Body of pancreas (tissue), 4 donors: ENCODE measurements around the gene ID2. TPM values are rescaled to one million over a fixed set of nuclear protein-coding genes. Genes with fewer than 3 reads are reported as not detected.

Experiments
- ATAC-seq: fragments of 150-250 bp; one replicate; pipeline ENCODE4 v1.9.1; 2016
- DNase-seq, 4 donors: peaks; one replicate each; pipeline ENCODE4 v3.0.0-alpha.2; 2019
- H3K27ac ChIP-seq, 4 donors: fragments of 200-600 bp; sonication (generic); 1 replicate in 3 of 4; 2 replicates in 1 of 4; pipeline versions ENCODE4 v1.5.1 to v1.6.1; 2016 to 2019; ENCODE audit warnings: mild to moderate bottlenecking in 1 of 4, mixed read lengths in 1 of 4, moderate library complexity in 1 of 4
- H3K27me3 ChIP-seq, 2 donors: fragments of 200-600 bp; sonication (generic); one replicate each; pipeline ENCODE4 v1.6.0; 2016; ENCODE audit warnings: mild to moderate bottlenecking in 1 of 2
- H3K36me3 ChIP-seq, 2 donors: fragments of 200-600 bp; sonication (generic); replicated peaks in 1 of 2; 2 replicates each; pipeline ENCODE4 v1.5.1; 2016; ENCODE audit warnings: low read depth in 2 of 2; ENCODE audit not compliant: insufficient read depth in 1 of 2
- H3K4me1 ChIP-seq: fragments of 200-600 bp; sonication (generic); one replicate; pipeline ENCODE4 v1.6.0; 2016
- H3K4me3 ChIP-seq, 2 donors: fragments of 200-600 bp; sonication (generic); 1 replicate in 1 of 2; 2 replicates in 1 of 2; pipeline ENCODE4 v1.5.1; 2016 to 2019
- H3K9me3 ChIP-seq, 3 donors: fragments of 200-600 bp; sonication (generic); 1 replicate in 2 of 3; 2 replicates in 1 of 3; pipeline ENCODE4 v1.5.1; 2016
- CTCF ChIP-seq, 7 experiments: fragments of 450-650 bp in 4 of 7; fragments of 200-600 bp in 3 of 7; sonication (generic) in 3 of 7; IDR thresholded peaks; one replicate each; pipeline ENCODE4 v1.5.1; 2016 to 2019; ENCODE audit warnings: antibody characterized with exemption in 7 of 7
- POLR2A ChIP-seq, 3 donors: fragments of 450-650 bp; IDR thresholded peaks; one replicate each; pipeline ENCODE4 v1.6.1; 2016; ENCODE audit warnings: antibody characterized with exemption in 3 of 3, mild to moderate bottlenecking in 2 of 3
- WGBS, 2 donors: methylation state at CpG; one replicate each; pipeline ENCODE4 v1.1.5; 2017; 5-methylcytosine and 5-hydroxymethylcytosine counted together
- intact Hi-C: fragments of 100-400 bp; cut with DNase I; formaldehyde crosslinking; loops from one replicate; pipeline ENCODE4 v1.15.1; 2023
- total RNA-seq, 2 donors: library from RNA; depleted of rRNA; stranded (reverse); fragments of >200 nt; gene quantifications; one replicate each; pipeline ENCODE4 v1.1.0, GENCODE V29; 2016

ID2 gene
- total RNA-seq, 2 donors from 2014 or later: 50.3 to 157 TPM

DNA sequence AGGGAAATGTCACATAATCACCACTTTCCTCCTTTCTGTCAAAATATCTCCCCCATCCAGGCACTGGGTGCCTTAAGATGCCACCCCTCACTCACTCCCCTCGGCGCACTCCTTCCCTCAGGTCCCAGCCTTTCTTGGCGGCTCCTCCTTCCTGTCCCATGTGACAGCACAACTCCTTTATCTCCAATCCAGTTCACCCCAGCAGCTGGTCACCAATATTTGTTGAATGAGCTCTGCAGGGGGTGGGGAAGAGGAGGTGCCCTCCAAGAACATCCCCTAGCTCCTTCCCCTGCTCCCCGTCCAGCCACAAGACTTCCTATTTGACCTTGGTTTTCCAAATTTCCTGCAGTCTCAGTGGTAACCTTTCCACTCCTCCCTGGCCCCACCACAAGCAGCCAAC is 31.6 kb upstream of the ID2 start:
- Histone ChIP-seq H3K4me1 (peaks cover 4% of the 10 kb centered on the region), H3K36me3 (no peaks in the 10 kb centered on the region), H3K27ac (no peak overlapping the region), H3K4me3 (no peak overlapping the region), H3K9me3 (no peaks in the 10 kb centered on the region), H3K27me3 (no peaks in the 10 kb centered on the region)
- DNase-seq: no peak
- TF ChIP-seq CTCF (IDR thresholded peaks at IDR 0.05) (no peak), POLR2A (IDR thresholded peaks at IDR 0.05) (no peak)
- intact Hi-C loops: no loop called here
- 84 to 85% methylated on average over 4 of the region's 4 CpGs for WGBS, 2 donors
- ATAC-seq: no peak

GRCh38 chr2:8652774-8653426 is 29.0 kb upstream of the ID2 start:
- no peak for DNase-seq
- Histone ChIP-seq H3K4me1 (peaks cover 4% of the 10 kb centered on the region), H3K4me3 (no peak overlapping the region), H3K9me3 (no peaks in the 10 kb centered on the region), H3K36me3 (no peaks in the 10 kb centered on the region), H3K27ac (no peak overlapping the region), H3K27me3 (no peaks in the 10 kb centered on the region)
- no peak for ATAC-seq
- WGBS, 2 donors: 85 to 95% methylated on average over 11 of the region's 11 CpGs
- no peak for TF ChIP-seq CTCF (IDR thresholded peaks at IDR 0.05)
- TF ChIP-seq POLR2A (IDR thresholded peaks at IDR 0.05): no peak
- intact Hi-C loops: no loop called here

GRCh38 chr2:8653485-8653884 is 28.4 kb upstream of the ID2 start:
- no peaks in the 10 kb centered on the region for H3K9me3 ChIP-seq

DNA sequence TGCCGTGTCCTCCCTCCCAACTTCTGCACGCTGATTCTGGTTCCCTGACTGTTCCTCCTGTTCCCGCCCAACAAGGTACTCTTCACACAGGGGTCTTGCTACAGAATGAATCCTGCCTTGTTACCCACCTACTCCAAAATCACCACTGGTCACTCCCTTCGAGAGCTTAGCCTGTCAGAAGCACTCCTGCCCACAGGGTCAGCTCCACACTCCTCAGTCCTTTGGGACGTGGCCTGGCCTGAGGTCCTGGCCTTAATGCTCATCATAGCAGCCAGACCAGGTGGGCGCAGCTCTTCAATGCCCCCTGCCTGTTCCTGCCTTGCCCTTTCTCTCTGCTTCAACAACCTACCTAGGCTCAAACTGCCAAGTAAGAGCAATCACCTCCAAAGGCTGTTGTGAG is 27.8 kb upstream of the ID2 start:
- no peak for TF ChIP-seq CTCF (IDR thresholded peaks at IDR 0.05)
- no peak for TF ChIP-seq POLR2A (IDR thresholded peaks at IDR 0.05)
- H3K27ac ChIP-seq: no peak overlapping the region
- ATAC-seq: no peak
- no peaks in the 10 kb centered on the region for H3K27me3 ChIP-seq
- no peaks in the 10 kb centered on the region for H3K9me3 ChIP-seq
- no peaks in the 10 kb centered on the region for H3K4me1 ChIP-seq
- H3K4me3 ChIP-seq: no peak overlapping the region
- intact Hi-C loops: no loop called here
- H3K36me3 ChIP-seq: no peaks in the 10 kb centered on the region
- DNase-seq: no peak
- 92 to 100% methylated on average over 6 of the region's 6 CpGs for WGBS, 2 donors

More at GRCh38 chr2:8653485-8653884, 28.4 kb upstream of the ID2 start:
- H3K27ac ChIP-seq: no peak overlapping the region
- ATAC-seq (no peak), DNase-seq (no peak)
- WGBS, 2 donors: 77 to 86% methylated on average over 7 of the region's 7 CpGs
- TF ChIP-seq POLR2A (IDR thresholded peaks at IDR 0.05) (no peak), CTCF (IDR thresholded peaks at IDR 0.05) (no peak)
- H3K27me3 ChIP-seq: no peaks in the 10 kb centered on the region
- no peaks in the 10 kb centered on the region for H3K36me3 ChIP-seq
- intact Hi-C loops: no loop called here
- H3K4me3 ChIP-seq: no peak overlapping the region
- H3K4me1 ChIP-seq: peaks cover 3% of the 10 kb centered on the region

DNA sequence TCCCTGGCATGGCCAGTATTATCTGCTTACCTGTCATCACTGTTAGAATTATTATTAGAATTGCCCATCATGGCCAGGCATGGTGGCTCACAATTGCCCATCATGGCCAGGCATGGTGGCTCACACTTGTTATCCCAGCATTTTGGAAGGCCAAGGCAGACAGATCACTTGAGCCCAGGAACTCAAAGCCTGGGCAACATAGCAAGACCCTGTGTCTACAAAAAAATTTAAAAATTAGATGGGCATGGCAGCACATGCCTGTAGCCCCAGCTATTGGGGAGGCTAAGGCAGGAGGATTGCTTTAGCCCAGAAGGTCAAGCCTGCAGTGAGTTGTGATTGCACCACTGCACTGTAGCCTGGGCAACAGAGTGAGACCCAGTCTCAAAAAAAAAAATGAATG is 27.4 kb upstream of the ID2 start:
- Histone ChIP-seq H3K4me3 (no peak overlapping the region), H3K9me3 (no peaks in the 10 kb centered on the region), H3K4me1 (no peaks in the 10 kb centered on the region), H3K27me3 (no peaks in the 10 kb centered on the region), H3K27ac (no peak overlapping the region), H3K36me3 (no peaks in the 10 kb centered on the region)
- ATAC-seq (no peak), DNase-seq (no peak)
- intact Hi-C loops: no loop called here
- TF ChIP-seq POLR2A (IDR thresholded peaks at IDR 0.05) (no peak), CTCF (IDR thresholded peaks at IDR 0.05) (no peak)
